ENCODE measurements around the gene GNAQ.

GNAQ gene

DNA sequence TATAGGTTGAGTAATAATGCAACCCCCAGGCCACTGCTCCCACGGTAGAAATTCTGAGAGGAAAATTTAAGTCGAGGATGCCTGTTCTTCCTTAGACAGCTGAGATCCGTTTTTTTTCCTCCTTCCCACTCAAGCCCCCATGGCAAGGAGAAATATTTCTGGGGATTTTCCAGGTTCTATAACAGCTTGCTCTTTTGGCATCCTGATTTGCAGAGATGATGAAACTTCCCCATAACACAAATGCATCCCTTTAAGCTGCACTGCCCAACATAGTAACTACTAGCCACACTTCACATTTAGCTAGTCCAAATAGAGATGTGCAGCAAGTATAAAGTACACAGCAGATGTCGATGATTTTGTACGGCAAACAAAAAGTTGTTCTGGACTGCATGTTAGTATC, 351.0 kb downstream of the GNAQ start:
- TF ChIP-seq, protein P1, sequence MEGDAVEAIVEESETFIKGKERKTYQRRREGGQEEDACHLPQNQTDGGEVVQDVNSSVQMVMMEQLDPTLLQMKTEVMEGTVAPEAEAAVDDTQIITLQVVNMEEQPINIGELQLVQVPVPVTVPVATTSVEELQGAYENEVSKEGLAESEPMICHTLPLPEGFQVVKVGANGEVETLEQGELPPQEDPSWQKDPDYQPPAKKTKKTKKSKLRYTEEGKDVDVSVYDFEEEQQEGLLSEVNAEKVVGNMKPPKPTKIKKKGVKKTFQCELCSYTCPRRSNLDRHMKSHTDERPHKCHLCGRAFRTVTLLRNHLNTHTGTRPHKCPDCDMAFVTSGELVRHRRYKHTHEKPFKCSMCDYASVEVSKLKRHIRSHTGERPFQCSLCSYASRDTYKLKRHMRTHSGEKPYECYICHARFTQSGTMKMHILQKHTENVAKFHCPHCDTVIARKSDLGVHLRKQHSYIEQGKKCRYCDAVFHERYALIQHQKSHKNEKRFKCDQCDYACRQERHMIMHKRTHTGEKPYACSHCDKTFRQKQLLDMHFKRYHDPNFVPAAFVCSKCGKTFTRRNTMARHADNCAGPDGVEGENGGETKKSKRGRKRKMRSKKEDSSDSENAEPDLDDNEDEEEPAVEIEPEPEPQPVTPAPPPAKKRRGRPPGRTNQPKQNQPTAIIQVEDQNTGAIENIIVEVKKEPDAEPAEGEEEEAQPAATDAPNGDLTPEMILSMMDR (conservative IDR thresholded peaks at IDR 0.05; ENCODE audit: low read depth, low read length), result no peak
- no peak for DNase-seq (ENCODE audit: low read depth)
- no peak overlapping the region for H3K4me3 ChIP-seq (ENCODE audit: low read length)

DNA sequence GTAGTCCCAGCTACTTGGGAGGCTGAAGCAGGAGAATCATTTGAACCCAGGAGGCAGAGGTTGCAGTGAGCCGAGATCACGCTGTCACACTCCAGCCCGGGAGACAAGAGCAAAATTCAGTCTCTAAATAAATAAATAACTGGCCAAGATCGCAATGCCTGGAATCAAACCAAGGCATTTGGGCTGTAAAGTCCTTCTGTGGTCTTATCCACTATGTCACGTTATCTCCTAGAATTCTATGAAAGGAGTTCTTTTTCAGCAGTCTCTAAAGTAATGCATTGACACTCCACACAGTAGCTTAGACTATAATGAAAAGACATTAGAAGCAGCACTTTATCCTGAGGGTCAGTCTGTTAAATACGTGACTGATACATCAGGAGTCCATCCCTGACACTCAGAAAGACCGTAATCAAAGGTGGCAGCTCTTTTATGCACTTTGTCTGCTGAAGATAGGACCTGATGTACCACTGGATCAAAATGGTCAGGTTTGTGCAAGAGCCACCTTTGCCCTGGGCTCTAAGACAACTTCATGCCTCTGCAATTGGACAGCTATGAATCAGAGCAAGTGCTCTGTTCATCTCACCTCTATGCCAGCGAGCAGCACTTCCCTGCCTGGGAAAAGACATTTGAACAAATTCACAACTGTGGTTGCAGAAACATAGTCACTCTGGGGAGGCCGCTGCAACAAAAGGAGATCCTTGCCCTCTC, 351.8 kb downstream of the GNAQ start:
- DNase-seq (ENCODE audit: low read depth), result no peak
- TF ChIP-seq, protein P1 (conservative IDR thresholded peaks at IDR 0.05; ENCODE audit: low read depth, low read length), result no peak
- H3K4me3 ChIP-seq (ENCODE audit: low read length), result no peak overlapping the region

DNA sequence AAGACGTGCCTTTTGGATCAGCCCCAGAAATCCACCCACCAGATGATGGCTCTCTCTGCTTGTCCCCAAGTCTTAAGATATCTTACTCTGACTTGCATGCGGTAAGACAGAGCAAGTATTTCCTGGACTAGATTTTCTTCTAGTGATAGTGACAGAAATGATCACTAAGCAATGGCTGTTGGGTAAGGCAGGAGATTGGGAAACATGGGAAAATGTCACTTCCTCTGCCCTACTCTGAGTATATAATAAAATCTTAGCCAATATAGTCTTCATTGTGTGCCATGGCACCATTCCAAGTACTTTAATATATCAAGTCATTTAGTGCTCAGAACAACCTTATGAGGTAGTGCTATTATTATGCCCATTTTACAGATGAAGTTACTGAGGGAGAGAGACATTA, 352.5 kb downstream of the GNAQ start:
- no peak overlapping the region for H3K4me3 ChIP-seq (ENCODE audit: low read length)
- TF ChIP-seq, protein P1 (conservative IDR thresholded peaks at IDR 0.05; ENCODE audit: low read depth, low read length), result no peak
- DNase-seq (ENCODE audit: low read depth), result no peak

DNA sequence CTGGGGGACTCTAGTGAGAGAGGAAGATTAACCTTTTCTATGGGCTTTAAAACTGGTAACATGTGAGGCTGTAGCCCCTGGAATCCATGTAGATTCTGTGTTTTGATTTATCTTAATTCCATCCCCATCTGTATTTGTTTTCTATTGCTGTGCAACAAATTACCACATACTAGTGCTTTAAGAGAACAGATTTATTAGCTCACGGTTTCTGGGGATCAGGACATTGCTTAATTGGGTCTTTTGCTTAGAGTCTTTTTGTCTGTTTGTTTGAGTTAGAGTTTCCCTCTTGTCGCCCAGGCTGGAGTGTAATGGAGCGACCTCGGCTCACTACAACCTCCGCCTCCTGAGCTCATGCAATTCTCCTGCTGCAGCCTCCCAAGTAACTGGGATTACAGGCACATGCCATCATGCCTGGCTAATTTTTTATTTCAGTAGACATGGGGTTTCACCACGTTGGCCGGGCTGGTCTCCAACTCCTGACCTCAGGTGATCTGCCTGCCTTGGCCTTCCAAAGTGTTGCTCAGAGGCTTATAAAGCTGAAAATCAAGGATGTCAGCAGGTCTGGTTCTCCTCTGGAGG, 353.6 kb downstream of the GNAQ start:
- H3K4me3 ChIP-seq (ENCODE audit: low read length), result no peak overlapping the region
- TF ChIP-seq, protein P1 (conservative IDR thresholded peaks at IDR 0.05; ENCODE audit: low read depth, low read length), result no peak
- DNase-seq (ENCODE audit: low read depth), result peak; percentile 21

DNA sequence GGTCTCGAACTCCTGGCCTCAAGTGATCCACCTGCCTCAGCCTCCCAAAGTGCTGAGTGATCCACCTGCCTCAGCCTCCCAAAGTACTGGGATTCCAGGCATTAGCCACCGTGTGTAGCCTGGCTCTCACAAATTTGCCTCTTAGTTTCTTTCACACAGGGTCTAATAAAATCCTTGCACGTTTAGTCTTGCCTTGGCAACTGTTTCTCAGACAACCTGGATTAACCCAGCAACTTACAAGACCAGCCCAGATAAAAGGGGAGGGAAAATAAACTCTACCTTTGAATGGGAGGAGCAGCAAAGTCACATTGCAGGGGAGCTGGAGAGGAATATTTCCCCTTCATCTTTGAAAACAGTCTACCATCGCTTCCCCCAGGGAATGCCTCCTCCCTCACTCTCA, 354.2 kb downstream of the GNAQ start:
- TF ChIP-seq, protein P1 (conservative IDR thresholded peaks at IDR 0.05; ENCODE audit: low read depth, low read length), result no peak
- DNase-seq (ENCODE audit: low read depth), result peak; percentile 27
- no peak overlapping the region for H3K4me3 ChIP-seq (ENCODE audit: low read length)

DNA sequence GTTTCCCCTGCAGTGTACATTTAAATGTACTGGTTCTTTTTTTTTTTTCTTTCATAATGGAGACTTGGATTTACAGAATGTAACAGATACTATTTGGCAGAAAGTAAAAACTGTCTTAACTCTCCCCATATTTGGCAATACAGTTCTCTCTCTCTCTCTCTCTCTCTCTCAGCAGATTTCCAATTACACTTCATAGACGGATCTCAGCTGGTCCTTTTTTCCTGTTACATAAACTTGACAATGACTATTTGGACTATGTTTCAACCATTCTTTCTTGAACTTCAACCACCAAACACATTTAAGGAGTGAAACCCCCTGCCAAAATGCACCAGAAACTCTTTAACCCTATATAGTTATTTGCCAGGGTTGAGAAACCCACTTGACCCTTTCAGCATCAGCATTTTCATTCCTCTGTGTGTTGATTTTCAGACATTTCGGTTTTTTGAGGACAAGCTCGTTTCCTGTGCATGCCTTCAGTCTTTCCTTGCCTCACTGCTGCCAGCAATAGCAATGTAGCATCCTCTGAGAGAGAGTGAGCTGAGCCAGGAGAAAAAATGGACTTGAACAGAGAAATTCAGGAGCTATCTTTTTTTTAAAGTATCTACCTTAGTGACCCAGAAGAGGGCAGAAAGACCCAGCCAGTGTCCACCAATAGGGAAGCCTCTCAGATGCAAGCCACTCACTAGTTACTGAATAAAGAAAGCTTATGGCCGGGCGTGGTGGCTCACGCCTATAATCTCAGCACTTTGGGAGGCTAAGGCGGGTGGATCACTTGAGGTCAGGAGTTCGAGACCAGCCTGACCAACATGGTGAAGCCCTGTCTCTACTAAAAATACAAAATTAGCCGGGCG, 357.4 kb downstream of the GNAQ start:
- no peak overlapping the region for H3K4me3 ChIP-seq (ENCODE audit: low read length)
- no peak for DNase-seq (ENCODE audit: low read depth)
- TF ChIP-seq, protein P1 (conservative IDR thresholded peaks at IDR 0.05; ENCODE audit: low read depth, low read length), result no peak
